DMS153 (cell line): ENCODE results near the gene G0S2.

Experiments
- DNase-seq: peaks from one replicate; lab custom pipeline; 2025; lab: John Stamatoyannopoulos, UW

Gene G0S2

DNA sequence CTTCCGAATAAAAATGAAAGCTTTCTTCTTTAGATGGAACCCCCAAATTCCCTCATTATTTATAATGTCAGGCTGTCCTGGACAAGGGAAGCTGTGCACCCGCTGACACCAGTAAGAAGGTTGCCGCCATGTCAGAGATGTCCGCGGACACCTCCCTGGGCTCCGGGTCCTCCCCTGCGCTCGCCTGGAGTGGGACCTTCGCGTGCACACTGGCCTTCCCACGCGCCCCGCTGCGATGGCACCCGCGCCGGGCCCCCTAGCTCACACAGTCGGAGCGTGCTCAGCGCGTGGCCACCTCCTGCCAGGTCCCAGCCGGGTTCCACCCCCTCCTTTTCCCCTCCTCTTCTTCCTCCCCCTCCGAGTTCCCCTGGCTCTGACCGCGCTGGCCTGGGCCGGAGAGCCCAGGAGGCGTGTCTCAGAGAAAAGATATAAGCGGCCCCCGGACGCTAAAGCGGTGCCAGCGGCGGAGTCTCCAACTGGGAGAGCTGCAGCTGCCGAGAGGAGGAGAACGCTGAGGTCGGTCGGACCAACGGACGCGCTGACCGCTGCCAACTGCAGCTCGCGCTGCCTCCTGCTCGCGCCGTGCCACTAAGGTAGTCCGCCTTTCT is at the start of gene G0S2:
Gene G0S2, plus strand, starts transcription at position 456 of the 608 bp plus-strand sequence. CDS start 273 bp downstream, outside the sequence.
- DNase-seq, result peak; percentile 28

DNA sequence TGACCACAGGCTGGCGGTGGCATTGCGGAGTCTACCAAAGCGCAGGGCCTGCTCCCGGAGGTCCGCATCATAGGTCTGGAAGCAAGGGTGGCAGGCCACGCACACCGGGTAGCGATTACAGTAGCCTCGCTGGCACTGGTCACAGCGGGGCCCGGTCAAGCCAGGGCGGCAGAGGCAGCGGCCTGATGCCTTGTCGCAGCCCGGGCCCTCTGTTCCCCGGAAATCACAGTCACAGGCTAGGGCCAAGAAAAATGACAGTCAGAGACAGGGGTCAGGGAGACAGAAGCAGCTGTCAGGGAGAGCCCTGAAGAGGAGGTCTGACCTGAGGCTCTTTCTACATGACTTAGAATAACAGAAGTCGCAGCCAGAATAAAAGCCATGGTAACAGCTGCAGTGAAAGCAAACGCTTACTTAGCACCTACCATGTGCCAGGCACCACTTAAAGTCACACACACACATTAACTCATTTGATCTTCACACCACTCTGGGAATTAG is 49.4 kb upstream of the G0S2 start:
- DNase-seq, result no peak

DNA sequence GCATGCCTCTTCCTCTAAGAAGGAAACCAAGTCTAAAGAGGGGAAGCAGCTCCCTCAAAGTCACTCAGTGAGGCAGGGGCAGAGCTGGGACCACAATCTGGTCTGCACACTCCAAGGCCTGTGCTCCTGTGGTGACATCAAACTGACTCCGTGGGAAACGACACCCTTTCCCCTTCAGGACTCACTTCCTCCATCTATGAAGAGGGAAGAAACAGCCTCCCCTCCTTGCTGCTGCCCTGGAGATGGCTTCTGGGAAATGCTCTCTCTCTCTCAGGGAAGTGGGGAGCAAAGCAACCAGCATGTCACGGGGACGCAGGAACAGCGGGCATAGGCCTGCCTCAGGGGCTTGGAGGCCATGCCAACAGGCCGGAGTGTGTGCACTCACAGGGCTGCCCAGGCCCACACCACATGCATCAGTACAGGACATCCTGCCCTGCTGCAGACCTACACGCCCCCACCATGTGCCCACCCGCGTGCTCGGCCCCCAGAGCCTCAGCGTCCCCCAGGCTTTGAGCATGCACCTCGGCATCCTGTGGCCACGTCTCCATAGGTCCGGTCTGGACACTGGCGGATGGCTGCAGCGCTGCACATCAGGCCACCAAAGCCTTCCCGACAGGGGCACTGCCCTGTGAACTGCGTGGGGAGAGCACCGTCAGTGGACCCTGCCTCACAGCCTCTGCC is 48.7 kb upstream of the G0S2 start:
- no peak for DNase-seq

DNA sequence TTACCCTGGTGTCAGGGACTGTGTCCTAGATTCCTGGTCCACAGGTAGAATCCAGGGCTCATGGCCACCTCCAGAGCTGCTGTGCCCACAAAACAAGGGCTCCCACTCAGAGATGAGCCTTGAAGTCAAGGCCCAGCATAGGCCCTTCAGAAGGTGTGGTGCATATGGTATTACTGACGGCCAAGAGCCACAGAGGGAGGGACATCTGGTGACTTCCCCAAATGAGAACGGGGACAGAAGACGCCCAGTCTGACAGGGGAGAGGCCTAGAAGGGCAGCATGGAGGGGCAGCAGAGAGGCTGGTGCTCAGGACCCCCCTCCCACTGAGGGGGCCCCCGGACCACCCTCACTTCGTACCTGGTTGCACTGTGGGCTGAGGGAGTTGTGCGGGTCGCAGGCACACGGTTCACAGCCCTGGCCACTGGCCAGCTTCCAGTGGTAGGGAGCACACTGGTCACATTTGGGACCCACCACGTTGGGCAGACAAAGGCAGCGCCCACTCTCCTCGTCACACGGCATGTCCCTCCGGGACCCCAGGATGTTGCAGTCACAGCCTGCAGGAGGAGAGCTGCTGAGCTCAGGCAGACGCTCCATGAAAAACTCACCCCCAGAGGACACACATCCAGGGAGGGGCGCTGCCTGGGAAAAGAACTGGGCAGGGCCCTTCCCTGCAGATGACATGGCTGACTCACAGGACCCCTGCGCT is 48.0 kb upstream of the G0S2 start:
- DNase-seq, result no peak

DNA sequence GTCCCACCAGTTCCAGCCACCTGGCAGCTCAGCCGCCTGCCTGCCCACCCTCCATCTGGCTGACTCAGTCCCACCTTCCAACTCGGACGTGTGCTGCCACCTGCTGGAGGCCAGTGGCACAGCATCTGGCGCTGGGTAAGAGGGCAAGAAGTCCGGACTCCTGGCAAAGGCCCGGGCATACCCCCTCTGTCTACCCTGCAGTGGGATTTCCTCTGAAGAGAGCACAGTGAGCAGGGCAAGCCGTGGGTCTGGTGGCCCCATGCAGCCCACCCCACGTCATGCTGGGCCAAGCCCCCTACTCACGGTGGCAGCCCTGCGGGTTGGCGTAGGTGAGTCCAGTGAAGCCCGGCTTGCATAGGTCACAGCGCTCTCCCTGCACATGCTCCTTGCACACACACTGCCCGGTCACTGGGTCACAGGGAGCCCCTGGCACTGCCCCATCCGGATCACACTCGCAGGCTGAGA is 47.4 kb upstream of the G0S2 start:
- peak; percentile 50 for DNase-seq

DNA sequence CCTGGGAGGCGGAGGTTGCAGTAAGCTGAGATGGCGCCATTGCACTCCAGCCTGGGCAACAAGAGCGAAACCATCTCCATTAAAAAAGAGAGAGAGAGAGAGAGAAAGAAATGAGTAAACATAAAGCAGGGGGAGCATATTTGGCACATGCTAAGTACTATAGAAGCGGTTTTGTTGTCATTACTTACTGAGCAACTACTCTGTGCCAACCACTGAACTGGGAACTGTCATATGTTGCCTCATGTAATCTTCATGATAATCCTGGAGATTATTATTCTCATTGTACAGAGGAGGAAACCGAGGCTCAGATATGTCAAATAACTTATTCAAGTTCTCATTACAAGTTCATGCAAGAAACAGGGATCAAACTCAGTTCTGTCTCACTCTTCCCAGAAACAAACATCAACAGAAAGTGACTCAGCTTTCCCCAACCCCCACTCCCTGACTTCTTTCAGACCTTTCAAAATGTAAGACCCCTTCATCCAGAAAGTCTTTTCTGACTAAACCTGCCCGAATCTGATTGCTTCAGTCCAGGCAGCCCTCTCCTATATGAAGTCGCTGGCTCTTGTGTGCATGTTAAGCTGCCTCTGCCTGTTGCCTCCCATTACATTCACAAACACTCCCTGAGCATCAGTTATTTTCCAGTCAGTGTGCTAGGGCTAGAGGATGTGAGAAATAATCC is 46.5 kb upstream of the G0S2 start:
- no peak for DNase-seq

GRCh38 chr1:209629621-209630382 is 45.4 kb upstream of the G0S2 start:
- no peak for DNase-seq

DNA sequence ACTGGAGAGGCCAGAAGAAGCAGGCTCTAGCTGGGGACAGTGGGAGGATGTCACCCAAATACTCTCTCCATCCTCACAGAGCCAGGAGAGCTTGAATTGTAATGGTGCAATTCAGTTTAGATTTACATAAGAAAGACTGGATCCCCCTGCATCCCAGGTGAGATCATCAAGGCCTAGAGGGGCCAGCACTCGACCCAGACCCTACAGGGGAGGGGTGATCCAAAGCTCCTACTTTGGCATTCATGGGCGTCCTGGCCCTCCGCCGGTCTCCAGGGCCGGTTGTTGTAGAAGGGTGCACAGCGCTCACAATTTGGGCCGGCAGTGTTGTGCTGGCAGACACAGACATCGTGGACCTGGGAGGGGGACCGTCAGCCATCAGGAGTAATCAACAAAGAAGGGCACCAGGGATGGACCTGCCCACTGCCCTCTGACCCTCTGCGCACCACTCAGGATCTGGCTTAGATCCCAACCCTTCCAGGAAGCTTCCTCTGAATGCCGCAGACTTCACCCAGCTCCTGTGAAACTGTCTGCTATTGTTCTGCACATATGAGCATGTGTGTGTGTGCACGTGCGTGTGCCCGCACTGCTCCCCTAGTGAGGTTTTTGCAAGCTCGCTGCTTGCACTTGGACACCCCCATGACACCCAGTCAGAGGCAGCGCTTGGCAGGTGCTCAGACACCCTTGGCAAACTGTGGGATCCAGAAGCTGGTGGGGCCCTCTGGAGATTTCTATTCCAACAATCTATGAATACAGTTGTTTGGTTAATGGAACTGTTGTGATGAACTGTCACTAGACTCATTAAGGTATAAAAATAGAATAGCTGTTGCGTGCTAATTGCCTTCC is 44.6 kb upstream of the G0S2 start:
- DNase-seq, result peak; percentile 66

DNA sequence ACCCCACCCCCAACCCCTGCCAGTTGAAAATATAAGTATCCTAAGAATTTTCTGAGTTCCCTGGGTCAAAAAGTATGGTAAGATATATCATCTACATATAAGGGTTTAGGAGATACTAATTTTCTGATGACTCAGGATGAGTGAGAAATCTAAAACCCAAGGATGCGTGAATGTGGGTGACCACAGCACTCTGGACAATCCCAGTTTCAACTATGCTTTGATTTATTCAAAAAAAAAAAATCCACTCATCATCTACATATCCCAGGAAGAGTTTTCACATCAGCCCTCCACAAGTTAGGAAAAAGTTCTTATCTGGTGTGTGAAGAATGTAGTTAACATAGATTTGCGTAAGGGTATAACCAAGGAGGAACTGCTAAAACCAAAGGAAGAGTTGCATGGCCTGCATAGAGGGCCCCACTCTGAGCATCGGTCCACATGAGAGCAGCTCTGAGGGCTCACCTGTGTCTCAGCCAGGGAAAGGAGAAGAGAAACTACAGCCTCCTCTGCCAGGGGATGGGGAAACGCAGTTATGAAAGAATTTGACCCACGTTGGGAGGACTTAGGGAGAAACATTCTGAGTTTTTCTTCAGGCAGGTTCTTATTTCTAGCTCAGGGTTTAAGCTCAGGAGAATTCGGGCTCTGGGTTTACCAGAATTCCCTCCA is 41.7 kb upstream of the G0S2 start:
- no peak for DNase-seq

- no peak for DNase-seq
These were observed 41.0 kb upstream of the G0S2 start for GRCh38 chr1:209634005-209634737.

GRCh38 chr1:209635850-209636249 is 39.4 kb upstream of the G0S2 start:
- DNase-seq, result no peak

- DNase-seq, result no peak
These were observed 33.4 kb upstream of the G0S2 start for GRCh38 chr1:209641832-209642172.

- DNase-seq, result no peak
These were observed 32.4 kb upstream of the G0S2 start for GRCh38 chr1:209642816-209643215.

DNA sequence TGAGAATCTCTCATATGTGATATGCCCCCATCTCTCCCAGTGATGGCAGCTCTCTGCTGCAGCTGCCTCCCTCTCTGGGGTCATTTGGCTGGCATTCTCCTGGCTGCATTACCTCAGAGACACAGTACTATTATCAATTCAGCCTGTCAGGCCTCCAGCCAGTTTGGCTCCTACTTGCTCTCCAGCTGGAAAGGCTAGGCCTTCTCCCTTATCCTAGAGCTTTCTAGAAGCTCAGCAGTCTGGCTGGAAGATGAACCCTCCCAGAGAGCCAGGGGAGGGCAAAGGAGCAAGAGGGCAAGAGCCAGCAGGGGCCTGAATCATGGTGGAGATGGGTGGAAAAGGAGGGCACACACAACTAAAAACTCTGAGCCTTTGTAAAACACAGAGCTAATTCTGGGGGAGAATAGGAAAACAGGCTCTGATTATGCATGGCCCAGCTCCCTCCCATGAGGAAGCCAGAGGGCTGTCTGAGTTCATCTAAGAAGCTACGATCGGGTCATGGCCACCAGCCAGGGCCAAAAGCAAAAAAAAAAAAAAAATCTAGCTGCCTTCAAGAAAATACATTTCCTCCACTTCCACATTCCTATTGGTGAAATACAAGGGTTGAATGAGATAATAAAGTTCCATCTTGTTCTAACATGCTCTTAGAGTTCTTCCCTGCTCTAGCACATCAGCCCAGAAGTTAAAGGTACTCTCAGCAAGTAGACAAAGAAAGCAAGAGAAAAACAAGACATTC is 31.8 kb upstream of the G0S2 start:
- DNase-seq, result no peak

- no peak for DNase-seq
These were observed 29.4 kb upstream of the G0S2 start for GRCh38 chr1:209645574-209646452.

- no peak for DNase-seq
These were observed 28.7 kb upstream of the G0S2 start for GRCh38 chr1:209646558-209646957.

DNA sequence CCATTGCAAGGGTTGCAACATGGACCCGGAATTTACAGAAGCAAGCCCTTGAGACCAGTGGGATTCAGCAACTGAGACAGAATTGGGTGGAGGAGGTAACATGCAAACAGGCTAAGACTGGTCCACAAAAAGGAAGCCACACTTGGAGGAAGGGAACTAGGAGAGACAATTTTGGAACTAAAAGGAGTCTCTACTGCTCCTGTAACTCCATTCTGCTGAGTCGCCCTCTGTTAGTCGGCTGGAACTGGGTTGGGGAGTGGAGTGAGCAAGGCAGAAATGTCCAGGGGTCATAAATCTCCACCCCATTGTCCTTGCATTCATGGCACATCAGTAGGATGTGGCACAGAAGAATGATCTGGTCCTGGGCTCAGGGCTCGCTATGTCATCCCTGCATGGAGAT is 28.1 kb upstream of the G0S2 start:
- no peak for DNase-seq

GRCh38 chr1:209648346-209648745 is 26.9 kb upstream of the G0S2 start:
- no peak for DNase-seq
